ENCODE results near the gene GPBP1L1. TPM values are rescaled to one million over a fixed set of nuclear protein-coding genes. Genes with fewer than 3 reads are reported as not detected.

Gene GPBP1L1
- polyA plus RNA-seq, 1 of the 3 experiments (the other 2 are of a cell fraction): 28.5 TPM

- TF ChIP-seq IRF3 (IDR thresholded peaks at IDR 0.05; ENCODE audit: low read depth, low read length) (no peak), YY1 (IDR thresholded peaks at IDR 0.05; ENCODE audit: low read depth) (peak; percentile 72; the same call in 1 of the 2 replicates), SIN3A (IDR thresholded peaks at IDR 0.05; ENCODE audit: borderline replicate concordance, low read depth, low read length) (peak; percentile 81; the same call in 1 of the 2 replicates), FOSL2 (IDR thresholded peaks at IDR 0.05; ENCODE audit: borderline replicate concordance, low read depth) (no peak), SMC3 (IDR thresholded peaks at IDR 0.05; ENCODE audit: low read depth, low read length) (no peak), MXI1 (IDR thresholded peaks at IDR 0.05; ENCODE audit: low read depth, low read length) (0 out of 2 replicates have a peak, but pooled peaks have one; percentile 75), JUND (IDR thresholded peaks at IDR 0.05) (no peak), MAX (IDR thresholded peaks at IDR 0.05; ENCODE audit: low read depth) (peak; percentile 79; the same call in 1 of the 2 replicates), CTCF (IDR thresholded peaks at IDR 0.05) (peak; percentile 39; the same call in 1 of the 2 replicates)
- TF ChIP-seq, protein P1, sequence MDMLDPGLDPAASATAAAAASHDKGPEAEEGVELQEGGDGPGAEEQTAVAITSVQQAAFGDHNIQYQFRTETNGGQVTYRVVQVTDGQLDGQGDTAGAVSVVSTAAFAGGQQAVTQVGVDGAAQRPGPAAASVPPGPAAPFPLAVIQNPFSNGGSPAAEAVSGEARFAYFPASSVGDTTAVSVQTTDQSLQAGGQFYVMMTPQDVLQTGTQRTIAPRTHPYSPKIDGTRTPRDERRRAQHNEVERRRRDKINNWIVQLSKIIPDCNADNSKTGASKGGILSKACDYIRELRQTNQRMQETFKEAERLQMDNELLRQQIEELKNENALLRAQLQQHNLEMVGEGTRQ (IDR thresholded peaks at IDR 0.05; ENCODE audit: borderline replicate concordance, low read depth, low read length): no peak
Measured at GRCh38 chr1:45687754-45688740, 1.7 kb upstream of the GPBP1L1 start, which contains the start of gene TMEM69 (continued).

- Histone ChIP-seq H3K36me3 (replicated peaks in 1 of 2; ENCODE audit: control insufficient read depth in 1 of 2, insufficient read depth in 2 of 2, low read length in 1 of 2) (peaks cover 5 to 12% of the 10 kb centered on the region in 2 experiments), H3K4me3 (ENCODE audit: low read depth in 2 of 2, low read length in 1 of 2) (peak overlapping the region; percentile 92 to 95), H3K79me2 (ENCODE audit: insufficient read depth) (peaks cover 80% of the 10 kb centered on the region), H3K9me3 (no peaks in the 10 kb centered on the region), H3K9ac (peak overlapping the region; percentile 92), H4K20me1 (ENCODE audit: insufficient read depth) (peaks cover 25% of the 10 kb centered on the region), H3F3A (replicated peaks; ENCODE audit: insufficient read depth) (peaks cover 7% of the 10 kb centered on the region), H3K4me1 (ENCODE audit: control insufficient read depth in 1 of 2, insufficient read depth in 2 of 2, low read depth in 1 of 2, low read length in 1 of 2) (peaks cover 14 to 20% of the 10 kb centered on the region in 2 experiments; a peak in 3 of 4 replicates), H3K27ac (ENCODE audit: low read depth in 2 of 2, low read length in 1 of 2) (peak overlapping the region; percentile 93 to 97), H2AFZ (ENCODE audit: low read depth) (peak overlapping the region; percentile 80), H3K27me3 (ENCODE audit: insufficient read depth) (no peaks in the 10 kb centered on the region), H3K4me2 (peak overlapping the region; percentile 85), H3K9me2 (no peaks in the 10 kb centered on the region)
- CTCF ChIA-PET: interaction anchor here (0.8 kb wide), 1 partner anchor 677 kb away, joined by 4 read pairs; no protein-coding TSS in a partner anchor
- DNase-seq: peak; percentile 90
- 0% methylated on average over 26 of the region's 44 CpGs for WGBS (ENCODE audit: low lambda C conversion rate)
- POLR2A ChIA-PET: interaction anchor here (1.0 to 2.4 kb wide), 4 partner anchors 15 to 192 kb away, joined by 4 to 20 read pairs (median 4); partner anchors contain the start of gene NASP
- no peak; the same call in 1 of the 2 replicates for TF ChIP-seq RCOR1 (IDR thresholded peaks at IDR 0.05; ENCODE audit: low read length)
- TF ChIP-seq IRF3 (IDR thresholded peaks at IDR 0.05; ENCODE audit: low read depth, low read length): no peak
- TF ChIP-seq MAX (IDR thresholded peaks at IDR 0.05; ENCODE audit: low read depth): no peak; the same call in 1 of the 2 replicates
- peak; percentile 62 for TF ChIP-seq GABPA (IDR thresholded peaks at IDR 0.05; ENCODE audit: low read depth)
- TF ChIP-seq JUND (IDR thresholded peaks at IDR 0.05): no peak
- no peak for TF ChIP-seq RAD21 (IDR thresholded peaks at IDR 0.05; ENCODE audit: low read length)
- TF ChIP-seq FOSL2 (IDR thresholded peaks at IDR 0.05; ENCODE audit: borderline replicate concordance, low read depth): no peak
- peak; percentile 10; the same call in 1 of the 2 replicates for TF ChIP-seq TCF12 (IDR thresholded peaks at IDR 0.05)
- no peak for TF ChIP-seq SMC3 (IDR thresholded peaks at IDR 0.05; ENCODE audit: low read depth, low read length)
- TF ChIP-seq RFX5 (IDR thresholded peaks at IDR 0.05; ENCODE audit: low read length): peak; percentile 86
- TF ChIP-seq ELF1 (IDR thresholded peaks at IDR 0.05): no peak; the same call in none of the 2 replicates
- TF ChIP-seq CHD2 (IDR thresholded peaks at IDR 0.05; ENCODE audit: low read length, partially characterized antibody): peak; percentile 81
- peak; percentile 82 for TF ChIP-seq TAF1 (IDR thresholded peaks at IDR 0.05; ENCODE audit: borderline replicate concordance, low read depth, low read length)
- TF ChIP-seq, protein P2, sequence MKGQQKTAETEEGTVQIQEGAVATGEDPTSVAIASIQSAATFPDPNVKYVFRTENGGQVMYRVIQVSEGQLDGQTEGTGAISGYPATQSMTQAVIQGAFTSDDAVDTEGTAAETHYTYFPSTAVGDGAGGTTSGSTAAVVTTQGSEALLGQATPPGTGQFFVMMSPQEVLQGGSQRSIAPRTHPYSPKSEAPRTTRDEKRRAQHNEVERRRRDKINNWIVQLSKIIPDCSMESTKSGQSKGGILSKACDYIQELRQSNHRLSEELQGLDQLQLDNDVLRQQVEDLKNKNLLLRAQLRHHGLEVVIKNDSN (IDR thresholded peaks at IDR 0.05; ENCODE audit: borderline replicate concordance, low read depth): no peak
- no peak for TF ChIP-seq FOXJ3 (CRISPR knock-in tag; IDR thresholded peaks at IDR 0.05)
- no peak; the same call in 1 of the 2 replicates for TF ChIP-seq SIN3A (IDR thresholded peaks at IDR 0.05; ENCODE audit: borderline replicate concordance, low read depth, low read length)
Measured at GRCh38 chr1:45687014-45687753, 851 bp upstream of the GPBP1L1 start.
